GM18909 (cell line): Measurements from ENCODE around the gene GJA1.
"Not testable (repeated sequence)": the region's sequence is repeated elsewhere in the genome, so short reads cannot be mapped to it uniquely, and the experiment has no call there.

Experiments
- ATAC-seq: cut with Tn5 transposase; IDR thresholded peaks from one replicate; pipeline ENCODE4 v1.9.1; 2021; ENCODE audit warnings: mild to moderate bottlenecking; ENCODE audit not compliant: unreplicated experiment, poor library complexity

GJA1 gene

GRCh38 chr6:121435444-121436069 lies at the start of gene GJA1:
Gene GJA1 (plus strand): TSS chr6:121435646. CDS start chr6:121446848, 11,202 bp downstream.
- no peak for ATAC-seq

DNA sequence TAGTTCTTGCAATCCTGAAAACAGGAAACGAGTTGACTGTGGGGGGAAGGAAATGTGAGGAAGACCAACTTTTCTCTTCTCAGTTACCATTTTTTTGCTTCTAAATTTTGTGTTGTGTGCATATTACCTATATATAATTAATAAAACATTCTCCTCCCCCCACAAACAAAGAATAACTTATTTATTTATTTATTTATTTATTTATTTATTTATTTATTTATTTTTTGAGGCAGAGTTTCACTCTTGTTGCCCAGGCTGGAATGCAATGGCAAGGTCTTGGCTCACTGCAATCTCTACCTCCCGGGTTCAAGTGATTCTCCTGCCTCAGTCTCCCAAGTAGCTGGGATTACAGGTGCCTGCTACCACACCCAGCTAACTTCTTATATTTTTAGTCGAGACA lies 48.9 kb upstream of the GJA1 start:
- ATAC-seq, result not testable (repeated sequence)

GRCh38 chr6:121389419-121389818 lies 46.0 kb upstream of the GJA1 start:
- no peak for ATAC-seq

DNA sequence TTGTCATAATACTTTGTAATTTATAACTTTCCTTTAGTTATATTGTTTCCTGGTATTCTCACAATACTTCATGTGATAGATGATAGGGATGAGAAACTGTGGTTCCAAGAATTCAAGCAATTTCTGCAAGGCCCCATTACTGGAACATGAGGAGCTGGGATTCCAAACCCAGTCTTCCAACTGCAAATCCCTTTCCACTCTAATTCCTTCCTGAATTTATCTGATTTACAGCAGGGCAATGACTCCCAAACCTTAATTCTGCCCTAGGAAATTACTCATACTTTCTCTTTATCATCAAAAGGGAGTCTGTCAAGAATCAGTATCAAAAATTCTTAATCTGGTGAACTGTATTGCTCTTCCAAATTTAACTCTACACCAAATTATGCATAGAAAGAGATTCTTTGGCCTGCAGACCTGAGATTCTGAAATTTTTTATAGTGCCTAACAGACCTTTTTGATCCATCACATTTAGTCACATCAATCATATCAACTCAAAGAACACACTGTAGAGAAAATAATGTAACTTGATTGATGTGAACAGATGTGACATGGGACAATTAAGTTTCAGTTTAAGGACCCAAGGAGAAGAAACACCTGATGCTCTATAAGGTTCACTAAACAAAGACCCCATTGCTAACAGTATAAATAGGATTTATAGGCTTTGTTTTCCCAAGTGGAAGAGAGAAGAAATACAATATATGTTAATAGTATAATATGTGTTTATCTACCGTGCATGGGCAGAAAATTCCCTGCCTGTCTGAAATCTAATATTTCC lies 41.5 kb upstream of the GJA1 start:
- no peak for ATAC-seq

GRCh38 chr6:121395736-121396135 lies 39.7 kb upstream of the GJA1 start:
- no peak for ATAC-seq

- ATAC-seq, result not testable (repeated sequence)
These were observed 38.3 kb upstream of the GJA1 start for GRCh38 chr6:121397188-121397587.

GRCh38 chr6:121398127-121398526 lies 37.3 kb upstream of the GJA1 start:
- ATAC-seq, result no peak

- ATAC-seq, result no peak
These were observed 35.5 kb upstream of the GJA1 start for GRCh38 chr6:121399966-121400365.

DNA sequence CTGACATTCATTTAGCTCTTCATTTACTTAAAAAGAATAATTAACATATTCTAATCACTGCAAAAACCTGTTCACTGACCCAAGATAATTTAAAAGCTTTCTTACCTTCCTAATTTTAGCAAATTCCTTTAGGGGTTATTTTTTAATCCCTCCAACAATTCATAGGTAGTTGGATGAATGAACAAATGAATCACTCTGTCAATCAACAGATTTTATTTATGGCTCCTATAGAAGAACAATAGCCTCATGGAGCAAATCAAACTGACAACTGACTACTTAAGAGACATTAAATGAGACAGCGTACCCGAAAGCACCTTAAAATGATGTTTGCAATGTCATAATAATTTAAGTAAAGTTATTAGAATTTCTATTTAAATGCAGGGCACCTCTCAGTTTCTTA lies 31.5 kb upstream of the GJA1 start:
- ATAC-seq, result no peak

- ATAC-seq, result no peak
These were observed 30.1 kb upstream of the GJA1 start for GRCh38 chr6:121405306-121405705.

- no peak for ATAC-seq
These were observed 27.1 kb upstream of the GJA1 start for GRCh38 chr6:121408321-121408720.

GRCh38 chr6:121413879-121414278 lies 21.6 kb upstream of the GJA1 start:
- ATAC-seq, result no peak

- no peak for ATAC-seq
These were observed 17.1 kb upstream of the GJA1 start for GRCh38 chr6:121418346-121418745.

GRCh38 chr6:121426686-121427085 lies 8.8 kb upstream of the GJA1 start:
- ATAC-seq, result no peak

DNA sequence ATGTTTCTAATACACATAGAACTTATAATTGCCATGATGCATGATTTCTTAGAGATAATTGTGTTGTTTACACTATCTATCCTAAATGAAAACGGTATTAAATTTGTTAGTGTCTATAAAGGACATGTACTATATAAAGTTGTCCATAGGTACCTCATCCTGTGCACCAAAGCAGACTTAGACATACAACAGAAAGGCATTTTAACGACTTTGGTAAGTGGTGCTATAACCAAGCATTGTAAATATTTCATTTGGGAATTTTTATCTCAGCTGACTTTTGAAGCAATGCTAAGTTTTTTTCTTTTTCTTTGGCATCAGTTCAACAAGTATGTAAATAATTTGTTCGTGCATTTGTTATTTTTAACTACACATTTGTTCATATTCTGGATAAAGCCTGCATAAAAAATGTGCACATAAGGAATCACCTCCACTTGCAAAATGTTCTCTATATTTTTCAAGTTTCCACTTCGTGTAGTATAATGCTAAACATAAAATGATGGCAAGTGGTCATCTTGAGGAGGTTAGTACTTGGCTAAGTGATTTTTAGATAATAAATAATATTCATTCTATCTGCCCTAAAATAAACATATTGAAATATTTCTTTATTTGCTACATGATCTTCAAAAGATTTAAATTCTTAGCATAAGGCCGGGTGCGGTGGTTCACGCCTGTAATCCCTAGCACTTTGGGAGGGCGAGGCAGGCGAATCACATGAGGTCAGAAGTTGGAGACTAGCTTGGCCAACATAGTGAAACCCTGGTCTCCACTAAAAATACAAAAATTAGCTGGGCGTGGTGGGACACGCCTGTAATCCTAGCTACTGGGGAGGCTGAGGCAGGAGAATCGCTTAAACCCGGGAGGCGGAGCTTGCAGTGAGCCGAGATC lies 6.3 kb upstream of the GJA1 start:
- ATAC-seq, result no peak

GRCh38 chr6:121430514-121431460 lies 4.7 kb upstream of the GJA1 start:
- no peak for ATAC-seq

DNA sequence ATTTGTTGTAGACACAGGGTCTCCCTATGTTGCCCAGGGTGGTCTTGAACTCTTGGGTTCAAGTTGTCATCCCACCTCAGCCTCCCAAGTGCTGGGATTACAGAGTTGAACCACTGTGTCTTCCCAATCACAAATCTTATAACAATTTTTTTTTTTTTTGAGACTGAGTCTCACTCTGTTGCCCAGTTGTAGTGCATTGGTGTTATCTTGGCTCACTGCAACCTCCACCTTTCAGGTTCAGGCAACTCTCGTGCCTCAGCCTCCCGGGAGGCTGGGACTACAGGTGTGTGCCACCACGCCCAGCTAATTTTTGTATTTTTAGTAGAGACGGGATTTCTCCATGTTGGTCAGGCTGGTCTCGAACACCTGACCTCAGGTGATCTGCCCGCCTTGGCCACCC lies 3.7 kb upstream of the GJA1 start:
- not testable (repeated sequence) for ATAC-seq

- no peak for ATAC-seq
These were observed 1.2 kb upstream of the GJA1 start for GRCh38 chr6:121434037-121434770.

- ATAC-seq, result no peak
These were observed 920 bp downstream of the GJA1 start for GRCh38 chr6:121436274-121436857.
